Central memory CD8-positive, alpha-beta T cell (primary cell): ENCODE measurements around the gene CPA1.

ENCODE experiments used
- ATAC-seq: fragments of 150-1000 bp; cut with Tn5 transposase; replicated peaks from 2 replicates; pipeline ENCODE4 v1.10.0; 2022; ENCODE audit warnings: mild to moderate bottlenecking, moderate FRiP score, moderate number of reproducible peaks; ENCODE audit not compliant: poor library complexity, severe bottlenecking; ENCODE audit errors: extremely low read depth
- DNase-seq, 2 donors: peaks; one replicate each; pipeline ENCODE4 v3.0.0; 2021; ENCODE audit warnings: low spot score in 2 of 2
- H3K27ac Mint-ChIP-seq: one replicate; pipeline ENCODE4 v1.8.0; 2022; ENCODE audit warnings: low read depth, mild to moderate bottlenecking, moderate library complexity, mixed read lengths
- H3K27me3 Mint-ChIP-seq: one replicate; pipeline ENCODE4 v1.8.0; 2022; ENCODE audit warnings: mixed read lengths
- H3K36me3 Mint-ChIP-seq: one replicate; pipeline ENCODE4 v1.8.0; 2022; ENCODE audit warnings: mild to moderate bottlenecking, moderate library complexity, mixed read lengths; ENCODE audit not compliant: insufficient read depth
- H3K4me1 Mint-ChIP-seq: one replicate; pipeline ENCODE4 v1.8.0; 2022; ENCODE audit warnings: mixed read lengths
- H3K4me3 Mint-ChIP-seq: one replicate; pipeline ENCODE4 v1.8.0; 2022; ENCODE audit warnings: mild to moderate bottlenecking, moderate library complexity, mixed read lengths
- H3K9me3 Mint-ChIP-seq: one replicate; pipeline ENCODE4 v1.8.0; 2022; ENCODE audit warnings: mixed read lengths

CPA1 gene

GRCh38 chr7:130360518-130360917 is 19.8 kb upstream of the CPA1 start:
- DNase-seq (no peak), ATAC-seq (no peak)
- Mint-ChIP-seq H3K36me3 (no peaks in the 10 kb centered on the region), H3K27me3 (peaks cover 11% of the 10 kb centered on the region), H3K27ac (no peak overlapping the region), H3K4me3 (no peak overlapping the region), H3K4me1 (no peaks in the 10 kb centered on the region), H3K9me3 (peaks cover 15% of the 10 kb centered on the region)

GRCh38 chr7:130361681-130362080 is 18.6 kb upstream of the CPA1 start:
- DNase-seq (no peak), ATAC-seq (no peak)
- H3K36me3 Mint-ChIP-seq: no peaks in the 10 kb centered on the region
- H3K27me3 Mint-ChIP-seq: peaks cover 11% of the 10 kb centered on the region
- no peak overlapping the region for H3K27ac Mint-ChIP-seq
- no peak overlapping the region for H3K4me3 Mint-ChIP-seq
- H3K4me1 Mint-ChIP-seq: no peaks in the 10 kb centered on the region
- H3K9me3 Mint-ChIP-seq: peaks cover 15% of the 10 kb centered on the region

- H3K9me3 Mint-ChIP-seq: peaks cover 15% of the 10 kb centered on the region
- H3K27ac Mint-ChIP-seq: no peak overlapping the region
- no peaks in the 10 kb centered on the region for H3K36me3 Mint-ChIP-seq
- no peak overlapping the region for H3K4me3 Mint-ChIP-seq
- no peaks in the 10 kb centered on the region for H3K4me1 Mint-ChIP-seq
- DNase-seq (no peak), ATAC-seq (no peak)
- H3K27me3 Mint-ChIP-seq: peaks cover 11% of the 10 kb centered on the region
Measured at GRCh38 chr7:130362251-130362816, 18.0 kb upstream of the CPA1 start.

- Mint-ChIP-seq H3K27me3 (peaks cover 11% of the 10 kb centered on the region), H3K9me3 (peaks cover 15% of the 10 kb centered on the region), H3K4me3 (no peak overlapping the region), H3K36me3 (no peaks in the 10 kb centered on the region), H3K27ac (no peak overlapping the region), H3K4me1 (no peaks in the 10 kb centered on the region)
- DNase-seq (no peak), ATAC-seq (no peak)
Measured at GRCh38 chr7:130363026-130363847, 17.1 kb upstream of the CPA1 start.

- ATAC-seq: no peak
- Mint-ChIP-seq H3K27ac (no peak overlapping the region), H3K27me3 (peaks cover 11% of the 10 kb centered on the region), H3K4me3 (no peak overlapping the region), H3K36me3 (peaks cover 2% of the 10 kb centered on the region), H3K9me3 (peaks cover 12% of the 10 kb centered on the region), H3K4me1 (no peaks in the 10 kb centered on the region)
- DNase-seq: no peak
Measured at GRCh38 chr7:130364451-130364850, 15.8 kb upstream of the CPA1 start.

- H3K4me3 Mint-ChIP-seq: no peak overlapping the region
- peaks cover 7% of the 10 kb centered on the region for H3K9me3 Mint-ChIP-seq
- H3K36me3 Mint-ChIP-seq: peaks cover 3% of the 10 kb centered on the region
- H3K27me3 Mint-ChIP-seq: peaks cover 11% of the 10 kb centered on the region
- ATAC-seq (no peak), DNase-seq (no peak)
- no peaks in the 10 kb centered on the region for H3K4me1 Mint-ChIP-seq
- H3K27ac Mint-ChIP-seq: no peak overlapping the region
Measured at GRCh38 chr7:130365088-130365487, 15.2 kb upstream of the CPA1 start.

GRCh38 chr7:130365511-130366441 is 14.5 kb upstream of the CPA1 start:
- ATAC-seq (no peak), DNase-seq (no peak)
- Mint-ChIP-seq H3K27me3 (peaks cover 11% of the 10 kb centered on the region), H3K36me3 (peaks cover 3% of the 10 kb centered on the region), H3K9me3 (no peaks in the 10 kb centered on the region), H3K4me1 (no peaks in the 10 kb centered on the region), H3K4me3 (no peak overlapping the region), H3K27ac (no peak overlapping the region)

GRCh38 chr7:130366564-130366963 is 13.7 kb upstream of the CPA1 start:
- H3K27me3 Mint-ChIP-seq: peaks cover 11% of the 10 kb centered on the region
- no peaks in the 10 kb centered on the region for H3K9me3 Mint-ChIP-seq
- H3K36me3 Mint-ChIP-seq: peaks cover 3% of the 10 kb centered on the region
- ATAC-seq: no peak
- no peak for DNase-seq
- peak overlapping the region; percentile 24 for H3K4me3 Mint-ChIP-seq
- H3K4me1 Mint-ChIP-seq: no peaks in the 10 kb centered on the region
- H3K27ac Mint-ChIP-seq: no peak overlapping the region

GRCh38 chr7:130367088-130367755 is 13.1 kb upstream of the CPA1 start:
- no peaks in the 10 kb centered on the region for H3K9me3 Mint-ChIP-seq
- H3K36me3 Mint-ChIP-seq: peaks cover 3% of the 10 kb centered on the region
- DNase-seq (no peak), ATAC-seq (no peak)
- H3K27me3 Mint-ChIP-seq: peaks cover 9% of the 10 kb centered on the region
- no peak overlapping the region for H3K27ac Mint-ChIP-seq
- no peaks in the 10 kb centered on the region for H3K4me1 Mint-ChIP-seq
- H3K4me3 Mint-ChIP-seq: peak overlapping the region; percentile 24

- H3K4me3 Mint-ChIP-seq: peak overlapping the region; percentile 24
- ATAC-seq: no peak
- no peaks in the 10 kb centered on the region for H3K9me3 Mint-ChIP-seq
Measured at GRCh38 chr7:130367836-130368746, 12.2 kb upstream of the CPA1 start.

GRCh38 chr7:130369110-130369711 is 11.1 kb upstream of the CPA1 start:
- Mint-ChIP-seq H3K4me3 (no peak overlapping the region), H3K9me3 (no peaks in the 10 kb centered on the region), H3K27ac (no peak overlapping the region), H3K4me1 (no peaks in the 10 kb centered on the region), H3K36me3 (peaks cover 5% of the 10 kb centered on the region), H3K27me3 (no peaks in the 10 kb centered on the region)
- ATAC-seq (no peak), DNase-seq (no peak)

More at GRCh38 chr7:130367836-130368746, 12.2 kb upstream of the CPA1 start:
- Mint-ChIP-seq H3K36me3 (peaks cover 3% of the 10 kb centered on the region), H3K4me1 (no peaks in the 10 kb centered on the region), H3K27me3 (peaks cover under 1% of the 10 kb centered on the region), H3K27ac (no peak overlapping the region)
- no peak for DNase-seq
